GM21526 (cell line): ENCODE measurements around the gene TACC2.

ENCODE experiments used
- ATAC-seq: cut with Tn5 transposase; IDR thresholded peaks from one replicate; pipeline ENCODE4 v1.9.1; 2021; ENCODE audit warnings: moderate library complexity; ENCODE audit not compliant: unreplicated experiment, low FRiP score

Gene TACC2

DNA sequence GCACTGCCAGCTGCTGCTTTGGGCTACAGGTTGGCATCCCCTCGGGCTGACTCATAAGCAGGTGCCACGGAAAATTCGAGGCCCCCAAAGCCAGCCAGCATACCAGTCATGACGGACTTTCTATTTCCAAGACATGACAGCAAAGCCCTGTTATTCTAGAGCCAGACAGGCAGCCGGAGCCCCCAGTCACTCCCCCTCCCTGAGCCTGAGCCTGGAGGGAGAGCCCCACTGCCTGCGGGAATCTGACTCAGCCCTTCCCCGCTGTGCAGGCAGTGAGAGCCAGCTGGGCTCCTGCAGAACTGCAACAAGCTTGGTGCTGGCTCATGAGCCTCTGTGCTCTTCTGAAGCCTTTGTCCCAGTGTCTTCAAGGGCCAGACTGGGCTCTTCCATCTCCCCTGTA lies 297.9 kb downstream of the TACC2 start:
- no peak for ATAC-seq

DNA sequence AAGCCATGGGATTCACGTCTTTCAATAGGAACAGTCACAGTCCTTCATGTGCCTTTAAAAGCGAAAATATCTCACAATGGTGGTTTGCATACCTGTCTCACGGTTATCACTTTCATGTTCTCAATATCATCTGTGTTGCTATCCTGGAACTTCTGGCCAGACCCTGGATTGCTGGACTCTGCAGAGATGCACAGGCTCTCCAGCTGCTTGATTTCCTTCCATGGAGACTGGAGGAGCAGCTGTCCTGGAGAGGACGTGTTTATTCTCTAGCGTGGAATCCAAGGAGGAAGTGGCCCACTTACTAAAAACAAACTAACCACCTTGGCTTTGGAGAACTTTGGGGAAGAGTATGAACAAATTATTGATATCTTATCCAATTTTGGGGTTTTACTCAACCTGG lies 298.6 kb downstream of the TACC2 start:
- no peak for ATAC-seq

DNA sequence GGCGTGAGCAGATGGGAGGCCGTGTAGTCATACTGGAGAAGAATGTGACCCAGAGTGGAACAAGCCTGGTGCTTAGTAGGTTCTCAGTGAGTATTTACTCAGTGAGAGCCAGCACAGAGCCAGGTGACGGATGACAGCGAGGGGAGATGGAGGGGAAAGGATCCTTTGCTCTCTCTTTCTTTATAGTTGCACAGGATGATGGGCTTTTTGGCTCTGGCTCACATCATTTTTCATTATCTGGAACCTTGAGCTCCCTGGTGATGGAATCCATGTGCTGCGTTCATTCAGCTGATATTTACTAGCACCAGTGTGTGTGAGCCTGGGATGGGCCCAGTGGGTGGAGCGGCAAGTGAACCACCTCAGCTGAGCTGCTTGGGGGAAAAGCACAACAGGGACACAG lies 299.3 kb downstream of the TACC2 start:
- ATAC-seq, result no peak

DNA sequence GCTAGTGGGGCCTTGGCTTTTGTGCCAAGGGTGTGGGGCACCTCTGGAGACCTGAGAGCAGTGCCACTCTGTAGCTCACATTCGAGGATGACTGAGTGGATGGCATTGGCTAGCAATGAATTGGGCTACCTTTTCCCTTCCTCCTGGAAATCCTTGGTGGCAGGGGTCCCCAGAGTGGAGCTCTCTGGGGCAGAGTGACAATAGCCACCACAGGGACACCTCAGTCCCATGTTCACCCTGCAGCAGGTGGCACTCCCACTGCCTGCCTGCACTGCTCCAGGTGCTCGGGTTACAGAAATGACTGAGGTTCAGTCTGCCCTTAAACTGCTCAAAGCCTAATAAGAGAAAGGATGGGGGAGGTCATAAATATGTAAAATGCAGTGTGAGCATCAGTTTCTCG lies 300.0 kb downstream of the TACC2 start:
- no peak for ATAC-seq

DNA sequence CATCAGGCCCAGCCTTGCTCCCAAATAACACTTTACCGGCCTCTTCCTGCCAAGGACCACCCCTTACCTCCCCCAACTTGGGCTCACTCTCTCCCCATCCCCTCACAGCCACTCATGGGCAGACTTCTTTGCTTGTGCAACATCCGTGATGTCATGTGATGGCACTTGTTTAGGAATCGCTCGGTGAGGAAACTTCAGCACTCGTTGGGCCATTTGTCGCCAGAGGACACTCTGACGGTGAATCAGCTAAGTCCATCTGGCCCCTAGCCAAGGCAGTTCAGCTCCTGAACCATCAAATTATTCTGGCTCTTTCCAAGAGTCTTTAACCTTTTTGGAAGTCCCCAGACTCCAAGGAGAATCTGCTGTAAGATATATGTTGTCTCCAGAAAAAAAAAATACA lies 301.4 kb downstream of the TACC2 start:
- no peak for ATAC-seq

DNA sequence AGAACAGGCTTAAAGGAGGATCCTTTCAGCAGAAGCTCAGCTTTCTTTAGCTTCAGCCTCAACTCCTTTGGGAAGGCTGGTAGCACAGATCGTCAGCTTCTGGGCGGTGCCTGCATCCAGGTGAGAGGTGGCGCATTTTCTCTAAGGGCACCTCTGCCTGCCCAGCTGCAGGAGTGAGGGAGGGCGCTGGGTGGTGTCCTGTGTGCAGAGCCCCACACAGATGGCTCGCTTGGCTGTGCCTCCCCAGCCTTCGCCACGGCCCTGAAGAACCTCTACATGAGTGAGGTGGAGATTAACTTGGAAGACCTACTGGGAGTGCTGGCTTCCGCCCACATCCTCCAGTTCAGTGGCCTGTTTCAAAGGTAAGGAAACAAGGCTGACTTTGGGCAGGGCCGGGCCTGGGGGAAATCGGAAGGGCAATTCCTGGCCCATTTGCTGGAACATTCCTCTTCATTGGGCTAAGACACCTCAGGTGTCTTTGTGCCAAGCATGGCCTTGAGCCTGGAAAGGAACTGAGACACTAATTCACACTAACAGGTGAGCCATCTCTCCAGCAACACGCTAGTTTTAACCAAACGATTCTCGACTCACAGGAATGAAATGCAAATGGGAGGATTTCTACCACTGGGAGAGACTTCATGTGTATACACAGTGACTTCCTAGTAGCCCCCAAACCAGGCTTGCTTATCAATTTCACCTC lies 302.0 kb downstream of the TACC2 start:
- ATAC-seq, result no peak

DNA sequence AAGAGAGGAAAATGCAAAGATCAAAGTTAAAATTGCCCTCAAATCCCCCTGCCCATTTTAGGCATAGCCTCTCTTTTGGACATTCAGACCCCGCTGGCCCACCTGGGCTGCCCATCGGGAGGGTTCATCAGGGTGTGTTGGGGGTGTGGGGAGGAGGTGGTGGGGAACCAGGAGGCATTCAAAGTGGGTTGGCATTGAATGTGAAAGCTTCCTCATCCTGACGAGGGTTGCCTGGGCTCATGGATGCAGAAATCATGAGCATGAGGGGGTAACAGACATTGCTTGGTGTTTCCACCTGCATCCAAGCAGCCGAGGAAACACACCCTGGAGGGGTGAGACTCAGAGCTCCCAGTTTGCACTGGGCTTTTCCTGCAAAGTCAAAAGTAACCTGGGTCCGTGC lies 302.8 kb downstream of the TACC2 start:
- no peak for ATAC-seq

DNA sequence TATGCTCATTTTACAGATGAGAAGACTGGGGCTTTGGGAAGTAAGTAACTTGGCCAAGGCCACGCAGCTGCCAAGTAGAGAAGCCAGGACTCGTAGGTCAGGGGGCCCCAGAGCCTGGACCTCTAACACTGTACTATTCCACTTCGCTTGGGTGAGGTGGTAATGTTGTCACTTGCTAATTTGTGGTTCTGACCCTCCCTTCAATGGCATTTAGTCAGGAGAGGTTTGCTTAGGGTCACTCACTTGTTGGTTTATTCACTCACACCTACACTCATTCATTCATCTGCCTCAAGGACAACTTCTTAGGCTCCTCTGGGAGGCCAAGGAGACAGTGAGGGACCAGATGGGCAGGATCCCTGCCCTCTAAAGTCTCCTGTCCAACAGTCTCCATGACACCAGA lies 303.4 kb downstream of the TACC2 start:
- no peak for ATAC-seq

DNA sequence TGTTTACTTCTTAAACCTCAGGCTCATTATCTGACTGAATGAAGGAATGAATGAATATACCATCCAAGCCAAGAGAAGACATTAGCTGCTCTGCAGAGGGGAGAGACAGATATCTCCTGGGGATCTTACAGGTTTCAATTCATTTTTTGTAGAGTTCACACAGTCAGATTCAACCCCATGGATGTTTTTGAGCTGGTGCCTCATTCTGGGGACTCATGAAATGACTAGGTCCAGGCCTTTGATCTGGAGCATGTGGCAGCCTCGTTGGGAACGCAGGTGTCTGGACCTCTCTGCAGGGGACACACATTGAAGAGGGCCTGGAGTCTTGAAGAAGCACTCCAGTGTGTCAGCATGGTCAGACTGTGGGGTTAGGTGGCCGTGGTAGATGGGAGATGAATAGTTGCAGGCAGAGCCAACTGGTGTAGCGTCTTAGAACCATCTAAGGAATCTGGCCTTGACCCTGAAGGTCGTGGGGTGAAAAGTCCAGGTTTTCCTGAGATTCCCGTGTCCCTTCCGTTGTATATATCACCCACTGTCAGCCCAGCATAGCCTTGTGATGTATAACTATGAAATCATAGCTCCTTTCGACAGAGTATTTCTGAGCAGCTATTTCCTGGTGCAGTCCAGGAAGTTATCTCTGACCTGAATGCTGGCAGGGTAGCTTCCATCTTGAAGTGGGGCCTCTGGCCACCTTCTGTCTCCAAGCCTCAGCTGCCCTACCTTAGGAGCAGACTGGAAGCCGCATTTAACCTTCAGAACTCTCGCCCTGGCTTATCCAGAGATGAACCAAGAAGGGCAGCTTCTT lies 304.4 kb downstream of the TACC2 start:
- no peak for ATAC-seq

DNA sequence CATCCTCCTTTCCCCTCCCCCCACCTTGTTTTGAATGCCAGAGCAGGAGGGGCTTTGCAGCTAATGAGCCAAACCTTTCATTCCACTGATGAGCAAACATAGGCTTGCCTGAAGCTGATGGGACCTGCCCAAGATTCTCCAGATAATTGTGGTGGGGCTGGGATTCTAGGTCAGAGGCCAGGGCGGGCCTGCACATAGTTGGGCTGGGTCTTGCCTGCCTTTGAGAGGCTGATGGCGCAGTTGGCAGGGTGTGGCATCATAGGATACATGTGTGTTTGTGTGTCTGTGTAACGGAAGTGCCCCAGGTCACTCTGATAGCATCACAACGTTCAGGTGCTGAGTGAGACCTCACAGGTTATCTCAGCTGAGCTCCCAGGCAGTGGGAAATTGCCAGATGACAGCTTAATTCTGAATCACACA lies 305.0 kb downstream of the TACC2 start:
- ATAC-seq, result no peak

DNA sequence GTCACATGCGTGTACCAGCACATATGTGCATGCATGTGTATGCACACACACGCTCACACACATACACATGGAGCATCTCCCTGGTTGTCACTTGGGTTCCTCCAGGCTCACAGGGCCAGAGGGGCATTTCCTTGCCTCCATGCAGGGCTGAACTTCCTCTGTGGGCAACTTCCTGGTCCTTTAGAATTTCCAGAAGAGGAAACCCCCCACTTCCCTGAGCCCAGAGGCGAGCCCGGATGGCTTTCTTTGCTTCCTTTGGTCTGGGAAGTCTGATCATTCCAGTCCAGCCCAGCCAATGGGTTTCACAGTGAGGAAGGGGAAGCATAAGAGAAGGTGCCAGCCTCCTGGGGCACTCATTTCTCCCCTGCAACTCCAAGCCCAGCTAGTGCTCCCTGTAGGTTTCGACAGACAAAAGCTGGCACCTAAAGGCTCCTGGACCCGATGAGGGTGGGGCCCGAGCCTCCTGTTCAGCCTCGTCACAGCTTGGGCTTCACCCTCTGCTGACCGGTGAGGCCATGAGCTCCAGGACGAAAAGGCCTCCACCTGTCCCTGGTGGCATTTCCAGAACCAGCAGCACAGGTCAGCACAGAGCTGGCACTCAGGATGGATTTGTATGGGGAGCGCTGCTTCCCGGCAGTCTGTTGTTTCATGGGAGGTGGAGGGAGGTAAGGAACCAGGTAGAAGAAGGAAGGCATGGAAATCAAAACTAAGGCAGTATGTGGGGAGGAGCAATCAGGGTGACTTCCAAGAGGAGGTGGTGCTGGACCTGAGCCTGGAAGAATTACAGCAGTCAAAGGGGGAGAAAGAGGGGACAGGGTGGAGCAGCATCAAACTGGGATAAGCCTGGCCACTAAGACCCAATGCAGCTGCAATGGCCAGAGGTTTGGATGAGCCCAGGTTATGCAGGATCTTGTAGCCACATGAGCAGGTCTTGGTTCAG lies 305.8 kb downstream of the TACC2 start:
- no peak for ATAC-seq

DNA sequence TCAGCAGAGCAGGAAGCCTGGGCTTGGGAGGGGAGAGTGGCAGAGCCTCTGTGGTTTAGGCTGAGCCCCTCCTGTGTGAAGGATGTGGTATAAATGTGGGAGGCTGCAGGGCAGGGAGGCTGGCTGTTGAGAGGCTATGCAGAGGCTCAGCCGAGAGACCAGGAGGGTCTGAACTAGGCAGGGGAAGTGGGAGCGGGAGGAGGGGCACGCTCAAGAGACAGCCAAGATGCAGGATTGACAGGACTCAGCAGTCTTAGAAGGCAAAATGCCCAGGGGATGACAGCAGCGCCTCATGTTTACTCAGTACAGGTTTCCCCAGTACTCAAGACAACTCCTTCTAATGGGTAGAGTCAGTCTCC lies 306.5 kb downstream of the TACC2 start:
- no peak for ATAC-seq

DNA sequence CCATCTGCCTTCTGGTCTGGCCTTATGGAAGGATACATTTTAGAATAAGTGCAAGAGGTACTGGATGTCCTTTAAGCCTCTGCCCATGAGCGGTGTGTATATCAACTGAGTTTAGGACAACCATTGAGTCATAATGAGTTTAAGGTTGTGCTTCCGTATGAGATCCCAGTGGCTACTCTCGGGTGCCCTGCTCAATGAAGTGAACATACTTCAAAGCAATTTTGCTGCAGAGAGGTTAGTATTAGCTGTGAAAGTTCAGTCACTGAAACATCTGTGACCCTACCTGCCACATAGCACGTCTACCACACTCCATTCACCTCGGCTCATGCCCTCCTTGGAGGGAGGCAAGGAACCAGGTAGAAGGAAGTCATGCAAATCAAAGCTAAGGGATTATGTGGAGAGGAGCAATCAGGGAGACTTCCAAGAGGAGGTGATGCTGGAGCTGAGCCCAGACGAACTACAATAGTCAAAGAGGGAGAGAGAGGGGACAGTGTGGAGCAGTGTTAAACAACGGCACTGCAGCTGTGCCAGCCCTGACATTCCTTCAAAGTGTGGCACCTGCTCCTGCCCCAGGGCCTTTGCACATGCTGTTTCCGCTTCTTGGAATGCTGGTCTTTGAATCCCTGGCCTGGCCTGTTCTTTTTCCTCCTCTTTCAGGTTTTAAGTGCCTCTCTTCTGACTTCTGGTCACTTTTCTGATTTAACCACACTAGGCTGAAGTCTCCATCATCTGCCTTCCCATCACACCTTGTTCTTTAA lies 307.6 kb downstream of the TACC2 start:
- ATAC-seq, result peak; percentile 60

DNA sequence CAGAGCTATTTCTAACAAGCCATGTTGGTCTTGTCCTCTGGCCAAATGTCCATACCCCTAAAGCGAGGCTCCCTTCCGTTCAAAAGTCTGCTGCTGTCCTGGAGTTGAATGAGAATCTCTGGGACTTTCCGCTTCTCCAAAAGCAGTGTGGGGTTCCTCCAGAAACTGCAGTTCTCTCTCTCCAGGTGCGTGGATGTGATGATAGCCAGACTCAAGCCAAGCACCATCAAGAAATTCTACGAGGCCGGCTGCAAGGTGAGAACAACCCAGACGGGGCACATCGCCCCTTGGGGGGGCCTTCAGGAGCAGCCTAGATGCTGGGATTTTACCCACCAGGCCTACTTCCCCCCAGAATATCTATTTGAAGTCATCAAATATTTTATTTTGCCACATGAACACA lies 308.6 kb downstream of the TACC2 start:
- no peak for ATAC-seq

DNA sequence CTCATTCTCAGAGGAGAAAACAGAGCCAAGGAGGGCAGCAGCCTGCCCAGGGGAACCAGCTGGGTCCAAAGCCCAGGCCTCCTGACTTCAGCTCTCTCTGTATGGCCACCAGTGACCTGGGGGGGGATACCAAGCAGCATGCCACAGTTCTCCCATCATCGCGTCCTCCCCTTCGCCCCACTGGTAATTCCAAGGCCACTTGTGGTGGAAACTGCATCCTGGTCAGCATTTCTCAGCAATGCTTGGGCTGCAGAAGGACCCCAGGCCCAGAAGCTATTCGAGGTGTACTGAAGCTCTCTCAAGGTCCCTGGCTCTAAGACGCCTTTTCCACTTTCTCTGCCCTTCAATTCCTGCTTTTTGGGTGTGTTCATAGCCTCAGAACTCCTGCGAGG lies 309.2 kb downstream of the TACC2 start:
- no peak for ATAC-seq

DNA sequence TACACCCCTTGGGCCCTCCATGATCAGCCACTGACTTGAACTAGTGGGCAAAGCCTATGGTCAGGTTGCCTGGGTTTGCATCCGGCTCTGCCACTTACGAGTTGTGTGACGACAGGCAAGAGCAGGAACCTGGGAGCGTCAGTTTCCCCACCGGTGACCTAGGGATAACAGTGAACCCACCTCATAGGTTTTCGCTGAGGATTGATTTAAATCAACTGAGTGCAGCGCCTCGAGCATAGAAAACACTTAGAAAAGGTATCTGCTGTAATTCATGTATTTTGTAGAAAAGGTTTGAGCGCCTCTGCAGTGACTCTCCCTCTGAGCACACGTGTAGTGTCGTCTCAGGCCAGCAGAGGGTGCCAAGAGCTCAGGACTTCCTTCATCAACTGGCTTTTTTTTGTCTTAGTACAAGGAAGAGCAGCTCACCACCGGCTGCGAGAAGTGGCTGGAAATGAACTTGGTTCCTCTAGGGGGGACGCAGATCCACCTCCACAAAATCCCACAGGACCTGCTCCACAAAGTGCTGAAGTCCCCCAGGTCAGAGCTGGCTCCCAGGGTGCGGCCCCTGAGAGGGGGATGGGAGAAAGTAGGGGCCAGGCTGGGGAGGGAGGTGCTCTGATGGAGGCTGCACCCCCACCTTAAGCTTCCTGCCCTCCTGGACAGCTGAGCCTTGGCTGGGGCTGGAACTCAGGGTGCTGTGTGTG lies 309.8 kb downstream of the TACC2 start:
- peak; percentile 70 for ATAC-seq

DNA sequence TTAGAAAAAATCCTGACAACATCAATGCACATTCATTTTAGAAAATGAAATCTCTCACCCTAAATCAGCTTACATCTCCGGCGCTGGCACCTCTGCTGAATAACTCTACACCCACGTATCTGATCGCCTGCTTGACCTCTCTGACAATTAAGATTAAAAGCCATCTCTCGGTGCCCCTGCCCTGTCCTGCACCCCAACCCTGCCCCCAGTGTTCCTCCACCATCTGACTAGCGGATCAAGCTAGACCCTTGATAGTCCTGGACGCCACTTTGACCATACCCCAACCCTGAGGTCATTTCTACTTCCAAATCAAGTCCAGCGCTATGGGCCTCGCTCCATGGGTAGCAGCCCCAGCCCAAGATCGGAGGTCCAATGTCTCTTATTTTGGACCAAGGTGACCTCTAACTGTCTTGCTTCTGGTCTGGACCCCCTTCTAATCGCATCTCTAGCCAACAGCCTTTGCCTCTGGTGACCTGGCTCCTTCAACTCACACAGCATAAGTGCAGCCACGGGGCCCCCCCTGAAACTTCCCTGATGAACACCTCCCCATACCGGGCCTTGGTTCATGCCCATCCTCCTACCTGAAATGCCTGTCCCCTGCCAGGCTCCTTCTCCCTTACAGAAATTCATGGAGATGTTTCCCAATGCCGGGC lies 310.6 kb downstream of the TACC2 start:
- no peak for ATAC-seq

DNA sequence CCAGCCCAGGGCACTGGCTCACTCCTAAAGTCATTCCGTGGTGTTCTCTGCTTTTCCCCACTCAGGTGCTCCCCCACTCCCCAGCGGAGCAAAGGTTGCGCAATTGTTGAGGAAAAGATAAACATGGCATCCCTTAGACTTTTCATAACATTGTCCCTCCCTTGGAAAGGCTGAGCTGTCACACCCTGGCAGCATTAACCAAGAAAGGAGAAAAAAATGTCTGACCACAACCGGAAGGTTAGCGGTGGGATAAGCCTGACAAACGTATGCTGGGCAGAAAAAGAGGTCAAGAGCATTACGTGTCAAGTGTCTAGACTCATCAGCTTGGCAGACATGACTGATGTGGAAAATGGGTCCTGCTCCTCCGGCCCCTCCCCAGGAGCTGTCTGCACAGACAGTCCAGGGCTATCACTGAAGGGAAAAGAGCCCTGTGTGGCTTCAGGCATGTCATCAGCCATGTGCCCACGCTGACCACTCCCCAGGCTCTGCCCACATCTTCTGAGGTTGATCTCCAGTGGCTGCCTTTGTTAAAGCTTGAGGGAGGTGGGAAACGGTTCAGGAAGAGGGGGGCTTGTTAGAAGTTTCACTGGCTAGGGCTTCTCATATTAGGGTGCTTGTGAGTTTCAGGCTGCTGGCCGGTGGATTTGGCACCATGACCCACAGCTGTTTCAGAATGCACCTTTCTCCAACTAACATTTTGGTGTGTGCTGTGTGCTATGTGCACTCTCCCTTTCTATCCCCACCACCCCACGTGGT lies 312.3 kb downstream of the TACC2 start:
- ATAC-seq, result no peak

DNA sequence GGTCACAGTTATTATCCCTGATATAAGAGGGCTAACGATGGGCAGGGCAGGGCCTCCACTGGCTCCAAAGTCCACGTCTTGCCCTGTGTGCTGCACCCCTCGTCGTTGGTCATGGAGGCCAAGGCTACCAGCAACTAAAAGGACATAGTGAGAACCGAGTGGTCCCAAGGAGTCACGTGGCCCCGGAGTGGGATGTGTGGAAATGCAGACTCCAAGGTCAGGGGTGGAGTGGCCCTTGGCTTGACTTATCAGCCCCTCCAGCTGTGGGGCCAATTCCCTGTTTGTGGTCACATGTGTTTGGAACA lies 312.8 kb downstream of the TACC2 start:
- ATAC-seq, result no peak
